ENCODE measurements around the gene CBR1. TPM values are rescaled to one million over a fixed set of nuclear protein-coding genes. Genes with fewer than 3 reads are reported as not detected.

The CBR1 gene
- total and polyA plus RNA-seq, 9 of the 15 experiments (the other 6 are each of a cell fraction or from before 2014, with no cell fraction given) = 2.5 to 33.8 (median 15.1) TPM

DNA sequence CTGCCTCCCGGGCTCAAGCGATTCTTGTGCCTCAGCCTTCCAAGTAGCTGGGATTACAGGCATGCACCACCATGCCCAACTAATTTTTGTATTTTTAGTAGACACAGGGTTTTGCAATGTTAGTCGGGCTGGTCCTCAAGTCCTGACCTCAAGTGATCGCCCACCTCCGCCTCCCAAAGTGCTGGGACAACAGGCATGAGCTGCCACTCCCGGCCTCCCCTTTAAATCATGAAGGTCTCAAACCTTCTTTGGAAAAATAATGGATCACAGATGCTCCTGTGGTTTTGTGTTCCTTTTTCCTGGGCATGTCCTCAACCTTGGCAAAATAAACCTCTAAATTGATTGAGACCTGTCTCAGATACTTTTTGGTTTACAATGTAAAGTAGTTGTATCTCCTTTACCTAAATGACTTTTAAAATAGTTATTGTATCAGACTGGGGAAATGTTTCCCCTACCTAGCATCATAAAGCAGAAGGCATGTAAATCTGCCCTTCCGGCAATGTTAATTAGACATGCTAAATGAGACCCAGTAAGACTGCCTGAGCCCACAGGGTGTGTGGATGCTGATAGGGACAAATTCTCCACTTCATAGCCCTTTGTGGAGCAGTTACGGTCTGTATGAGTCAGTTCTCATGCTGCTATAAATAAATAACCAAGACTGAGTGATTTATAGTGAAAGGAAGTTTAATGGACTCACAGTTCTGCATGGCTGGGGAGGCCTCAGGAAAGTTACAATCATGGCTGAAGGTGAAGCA is 27.8 kb downstream of the CBR1 start (continued):
- TF ChIP-seq, protein P1, sequence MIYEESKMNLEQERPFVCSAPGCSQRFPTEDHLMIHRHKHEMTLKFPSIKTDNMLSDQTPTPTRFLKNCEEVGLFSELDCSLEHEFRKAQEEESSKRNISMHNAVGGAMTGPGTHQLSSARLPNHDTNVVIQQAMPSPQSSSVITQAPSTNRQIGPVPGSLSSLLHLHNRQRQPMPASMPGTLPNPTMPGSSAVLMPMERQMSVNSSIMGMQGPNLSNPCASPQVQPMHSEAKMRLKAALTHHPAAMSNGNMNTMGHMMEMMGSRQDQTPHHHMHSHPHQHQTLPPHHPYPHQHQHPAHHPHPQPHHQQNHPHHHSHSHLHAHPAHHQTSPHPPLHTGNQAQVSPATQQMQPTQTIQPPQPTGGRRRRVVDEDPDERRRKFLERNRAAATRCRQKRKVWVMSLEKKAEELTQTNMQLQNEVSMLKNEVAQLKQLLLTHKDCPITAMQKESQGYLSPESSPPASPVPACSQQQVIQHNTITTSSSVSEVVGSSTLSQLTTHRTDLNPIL (CRISPR knock-in tag; IDR thresholded peaks at IDR 0.05) = no peak
- TF ChIP-seq TAF1 (IDR thresholded peaks at IDR 0.05; ENCODE audit: control insufficient read depth, extremely low read depth, insufficient read depth, low read length, severe bottlenecking) = no peak
- no peak for TF ChIP-seq POLR2H (tag; IDR thresholded peaks at IDR 0.05; ENCODE audit: low read depth)
- peak; percentile 30; the same call in 1 of the 2 replicates for TF ChIP-seq CBFA2T2 (conservative IDR thresholded peaks at IDR 0.05)
- no peak for TF ChIP-seq RBM17 (IDR thresholded peaks at IDR 0.05; ENCODE audit: borderline replicate concordance, low read depth, low read length)
- no peak for TF ChIP-seq POLR2G (IDR thresholded peaks at IDR 0.05; ENCODE audit: low read depth, low read length)
- no peak for TF ChIP-seq ZNF696 (CRISPR knock-in tag; conservative IDR thresholded peaks at IDR 0.05)
- TF ChIP-seq RCOR1 (IDR thresholded peaks at IDR 0.05; ENCODE audit: borderline replicate concordance in 1 of 2, low read depth in 2 of 2, low read length in 2 of 2) = 0 out of 4 replicates have a peak, but pooled peaks of 1 of the 2 experiments have one; percentile 29
- TF ChIP-seq, protein P2, sequence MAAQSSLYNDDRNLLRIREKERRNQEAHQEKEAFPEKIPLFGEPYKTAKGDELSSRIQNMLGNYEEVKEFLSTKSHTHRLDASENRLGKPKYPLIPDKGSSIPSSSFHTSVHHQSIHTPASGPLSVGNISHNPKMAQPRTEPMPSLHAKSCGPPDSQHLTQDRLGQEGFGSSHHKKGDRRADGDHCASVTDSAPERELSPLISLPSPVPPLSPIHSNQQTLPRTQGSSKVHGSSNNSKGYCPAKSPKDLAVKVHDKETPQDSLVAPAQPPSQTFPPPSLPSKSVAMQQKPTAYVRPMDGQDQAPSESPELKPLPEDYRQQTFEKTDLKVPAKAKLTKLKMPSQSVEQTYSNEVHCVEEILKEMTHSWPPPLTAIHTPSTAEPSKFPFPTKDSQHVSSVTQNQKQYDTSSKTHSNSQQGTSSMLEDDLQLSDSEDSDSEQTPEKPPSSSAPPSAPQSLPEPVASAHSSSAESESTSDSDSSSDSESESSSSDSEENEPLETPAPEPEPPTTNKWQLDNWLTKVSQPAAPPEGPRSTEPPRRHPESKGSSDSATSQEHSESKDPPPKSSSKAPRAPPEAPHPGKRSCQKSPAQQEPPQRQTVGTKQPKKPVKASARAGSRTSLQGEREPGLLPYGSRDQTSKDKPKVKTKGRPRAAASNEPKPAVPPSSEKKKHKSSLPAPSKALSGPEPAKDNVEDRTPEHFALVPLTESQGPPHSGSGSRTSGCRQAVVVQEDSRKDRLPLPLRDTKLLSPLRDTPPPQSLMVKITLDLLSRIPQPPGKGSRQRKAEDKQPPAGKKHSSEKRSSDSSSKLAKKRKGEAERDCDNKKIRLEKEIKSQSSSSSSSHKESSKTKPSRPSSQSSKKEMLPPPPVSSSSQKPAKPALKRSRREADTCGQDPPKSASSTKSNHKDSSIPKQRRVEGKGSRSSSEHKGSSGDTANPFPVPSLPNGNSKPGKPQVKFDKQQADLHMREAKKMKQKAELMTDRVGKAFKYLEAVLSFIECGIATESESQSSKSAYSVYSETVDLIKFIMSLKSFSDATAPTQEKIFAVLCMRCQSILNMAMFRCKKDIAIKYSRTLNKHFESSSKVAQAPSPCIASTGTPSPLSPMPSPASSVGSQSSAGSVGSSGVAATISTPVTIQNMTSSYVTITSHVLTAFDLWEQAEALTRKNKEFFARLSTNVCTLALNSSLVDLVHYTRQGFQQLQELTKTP (IDR thresholded peaks at IDR 0.05; ENCODE audit: low read depth in 1 of 2, partially characterized antibody in 2 of 2) = no peak
- TF ChIP-seq, protein P3, sequence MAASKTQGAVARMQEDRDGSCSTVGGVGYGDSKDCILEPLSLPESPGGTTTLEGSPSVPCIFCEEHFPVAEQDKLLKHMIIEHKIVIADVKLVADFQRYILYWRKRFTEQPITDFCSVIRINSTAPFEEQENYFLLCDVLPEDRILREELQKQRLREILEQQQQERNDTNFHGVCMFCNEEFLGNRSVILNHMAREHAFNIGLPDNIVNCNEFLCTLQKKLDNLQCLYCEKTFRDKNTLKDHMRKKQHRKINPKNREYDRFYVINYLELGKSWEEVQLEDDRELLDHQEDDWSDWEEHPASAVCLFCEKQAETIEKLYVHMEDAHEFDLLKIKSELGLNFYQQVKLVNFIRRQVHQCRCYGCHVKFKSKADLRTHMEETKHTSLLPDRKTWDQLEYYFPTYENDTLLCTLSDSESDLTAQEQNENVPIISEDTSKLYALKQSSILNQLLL (CRISPR knock-in tag; IDR thresholded peaks at IDR 0.05; ENCODE audit: borderline replicate concordance) = no peak
- TF ChIP-seq ATF7 (IDR thresholded peaks at IDR 0.05) = 0 out of 2 replicates have a peak, but pooled peaks have one; percentile 22
- TF ChIP-seq TRIM24 (IDR thresholded peaks at IDR 0.05) = peak in 1 of 2 experiments; percentile 14; a peak in 1 of 4 replicates
- TF ChIP-seq NCOR1 (IDR thresholded peaks at IDR 0.05) = peak; percentile 48; the same call in 1 of the 2 replicates
- TF ChIP-seq SMARCC2 (IDR thresholded peaks at IDR 0.05; ENCODE audit: low read depth) = no peak
- TF ChIP-seq, protein P4, sequence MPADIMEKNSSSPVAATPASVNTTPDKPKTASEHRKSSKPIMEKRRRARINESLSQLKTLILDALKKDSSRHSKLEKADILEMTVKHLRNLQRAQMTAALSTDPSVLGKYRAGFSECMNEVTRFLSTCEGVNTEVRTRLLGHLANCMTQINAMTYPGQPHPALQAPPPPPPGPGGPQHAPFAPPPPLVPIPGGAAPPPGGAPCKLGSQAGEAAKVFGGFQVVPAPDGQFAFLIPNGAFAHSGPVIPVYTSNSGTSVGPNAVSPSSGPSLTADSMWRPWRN (IDR thresholded peaks at IDR 0.05; ENCODE audit: low read depth) = no peak
- no peak for TF ChIP-seq TCF7L2 (IDR thresholded peaks at IDR 0.05; ENCODE audit: low read depth, low read length)
- peak; percentile 73 for TF ChIP-seq TEAD4 (IDR thresholded peaks at IDR 0.05; ENCODE audit: low read length)
- TF ChIP-seq TEAD4 (CRISPR knock-in tag; IDR thresholded peaks at IDR 0.05; ENCODE audit: borderline replicate concordance) = no peak
- no peak for TF ChIP-seq PPARD (CRISPR knock-in tag; IDR thresholded peaks at IDR 0.05)
- peak; percentile 78 for TF ChIP-seq ARID1B (IDR thresholded peaks at IDR 0.05)
- TF ChIP-seq NFXL1 (CRISPR knock-in tag; IDR thresholded peaks at IDR 0.05) = no peak

Data from K562 (cell line).